GM19328 (cell line): ENCODE measurements around the gene SERAC1.

Source experiments
- ATAC-seq: cut with Tn5 transposase; IDR thresholded peaks from one replicate; pipeline ENCODE4 v1.9.1; 2021; ENCODE audit warnings: mild to moderate bottlenecking, moderate library complexity; ENCODE audit not compliant: unreplicated experiment

SERAC1 gene

DNA sequence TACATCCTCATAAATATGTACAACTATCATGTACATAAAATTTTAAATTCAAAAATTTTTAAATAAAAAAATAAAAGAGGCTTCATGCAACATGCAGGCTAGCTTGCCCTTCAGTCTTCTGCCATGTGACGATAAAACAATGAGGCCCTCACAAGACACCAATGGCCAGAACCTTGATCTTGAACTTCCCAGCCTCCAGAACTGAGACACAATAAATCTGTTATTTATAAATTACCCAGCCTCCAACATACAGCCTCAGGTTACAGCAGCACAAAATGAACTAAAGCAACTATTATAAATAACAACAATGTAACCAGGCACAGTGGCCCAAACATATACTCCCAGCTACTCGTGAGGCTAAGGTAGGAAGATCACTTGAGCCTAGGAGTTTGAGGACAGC lies 42.8 kb downstream of the SERAC1 start:
- ATAC-seq, result no peak

DNA sequence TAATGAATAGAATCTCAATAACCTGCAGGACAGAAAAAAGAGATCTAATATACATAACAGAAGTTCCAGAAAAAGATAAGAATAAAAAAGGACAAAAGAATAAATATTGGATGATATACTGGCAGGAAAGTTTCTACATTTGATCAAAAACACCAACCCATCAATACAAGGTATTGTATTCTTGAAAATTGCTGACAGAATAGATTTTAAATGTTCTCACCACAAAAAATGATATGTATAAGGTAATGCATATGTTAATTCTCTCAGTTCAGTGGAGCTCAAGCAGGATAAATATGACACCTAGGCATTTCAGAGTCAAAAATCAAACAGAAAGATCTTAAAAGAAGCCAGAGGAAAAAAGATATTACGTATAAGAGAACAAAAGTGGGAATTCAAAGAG lies 43.8 kb downstream of the SERAC1 start:
- ATAC-seq, result no peak

DNA sequence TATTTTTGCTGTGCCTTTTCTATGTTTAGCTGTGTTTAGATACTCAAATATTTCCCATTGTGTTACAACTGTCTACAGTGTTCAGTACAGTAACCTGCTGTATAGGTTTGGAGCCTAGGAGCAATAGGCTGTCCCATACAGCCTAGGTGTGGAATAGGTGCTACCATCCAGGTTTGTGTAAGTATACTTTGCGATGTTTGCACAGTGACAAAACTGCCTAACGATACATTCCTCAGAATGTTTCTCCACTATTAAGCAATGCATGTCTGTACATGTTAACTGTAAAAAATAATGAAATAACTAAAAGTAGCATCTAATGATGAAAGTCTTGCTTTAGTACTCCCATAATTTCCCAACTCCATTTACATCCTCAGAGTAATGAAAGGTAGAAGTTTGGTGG lies 46.0 kb downstream of the SERAC1 start:
- ATAC-seq, result no peak

DNA sequence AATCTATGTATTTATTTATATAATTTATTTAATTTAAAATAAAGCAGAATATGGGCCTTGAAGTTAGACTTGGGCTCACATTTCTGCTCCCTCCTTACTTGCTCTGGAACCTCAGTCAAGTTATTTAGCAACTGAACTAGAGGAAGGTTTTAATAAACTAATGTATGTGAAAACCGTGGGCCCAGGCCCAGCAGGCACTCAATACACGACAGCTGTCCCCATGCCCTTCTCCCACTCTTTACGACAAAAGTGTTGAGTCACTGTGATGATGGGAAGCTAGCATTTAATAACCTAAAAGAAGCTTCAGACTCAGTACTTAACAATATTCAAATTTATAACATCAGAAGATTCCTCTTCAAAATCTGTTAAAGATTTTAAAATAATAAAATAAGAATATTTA lies 46.7 kb downstream of the SERAC1 start:
- no peak for ATAC-seq

DNA sequence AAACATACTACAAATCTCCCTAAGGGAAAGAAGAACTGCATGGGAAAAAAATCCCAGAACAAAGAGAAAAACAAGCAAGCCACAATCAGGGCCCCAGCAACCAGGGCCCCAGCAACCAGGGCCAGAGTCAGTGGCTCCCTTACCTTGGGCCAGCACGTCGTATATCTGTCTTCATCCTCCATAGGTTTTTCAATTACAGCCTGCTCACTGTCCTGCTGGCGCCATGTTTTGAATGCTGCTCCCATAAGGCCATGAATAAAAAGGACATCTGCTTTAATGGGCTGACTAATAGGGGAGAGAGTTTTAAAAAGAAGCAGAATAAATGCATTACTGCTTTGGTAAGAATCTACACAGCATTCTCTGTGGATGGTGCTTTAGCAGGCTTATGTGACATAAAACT lies 49.2 kb downstream of the SERAC1 start:
- ATAC-seq, result no peak

DNA sequence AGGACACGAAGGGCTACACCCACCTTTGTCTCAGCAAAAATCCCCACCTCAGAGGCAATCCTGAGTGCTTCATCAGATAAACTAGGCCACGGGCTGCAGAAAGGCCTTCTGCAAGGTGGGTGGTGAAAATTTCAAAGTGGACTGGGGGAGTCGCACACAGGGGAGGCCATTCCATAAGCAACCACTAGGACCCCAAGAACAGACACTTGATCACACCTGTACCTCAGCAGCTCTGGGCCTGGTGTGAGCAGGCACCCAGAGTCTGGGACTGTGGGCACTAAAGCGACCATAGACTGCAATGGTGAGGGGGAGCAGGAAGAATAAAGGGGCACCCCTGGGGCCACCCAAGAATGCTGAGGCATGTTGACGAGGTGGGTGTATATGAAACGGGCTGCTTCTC lies 52.6 kb downstream of the SERAC1 start:
- ATAC-seq, result no peak

DNA sequence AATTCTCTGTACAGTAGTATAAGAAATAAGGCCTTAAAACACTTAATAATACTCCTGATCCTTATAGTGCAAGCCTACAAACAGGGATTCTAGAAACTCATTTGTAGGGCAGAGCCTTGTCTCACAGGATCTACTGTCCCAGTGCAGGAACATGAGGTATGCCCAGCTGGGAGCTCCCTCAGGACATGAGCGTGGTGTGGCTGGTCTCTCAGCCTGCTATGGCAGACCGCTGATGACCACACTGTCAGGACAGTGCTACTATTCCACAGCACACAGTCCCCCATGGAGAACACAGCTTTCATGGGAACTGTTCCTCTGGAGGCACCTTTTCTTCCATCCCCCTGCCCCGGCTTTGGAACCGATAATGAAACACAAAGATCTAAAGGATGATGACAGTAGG lies 53.0 kb downstream of the SERAC1 start:
- ATAC-seq, result no peak

DNA sequence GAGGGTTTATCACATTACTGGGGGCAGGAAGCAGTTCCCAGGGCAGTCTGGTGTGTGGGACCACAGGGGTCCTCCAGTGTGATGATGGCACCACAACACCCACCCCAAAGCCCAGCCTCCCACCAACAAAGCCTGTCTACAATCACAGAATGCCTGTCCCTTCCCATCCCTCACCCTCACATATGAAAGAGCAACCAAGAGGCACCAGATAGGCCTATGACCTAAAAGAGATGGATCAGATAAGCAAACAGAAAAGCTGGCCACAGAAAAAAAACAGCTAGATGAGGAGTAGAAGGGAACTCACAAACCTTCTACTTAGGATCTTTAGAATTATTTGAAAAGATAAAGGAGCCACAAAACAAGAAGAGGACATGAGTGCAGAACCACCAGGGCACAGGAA lies 54.3 kb downstream of the SERAC1 start:
- no peak for ATAC-seq

DNA sequence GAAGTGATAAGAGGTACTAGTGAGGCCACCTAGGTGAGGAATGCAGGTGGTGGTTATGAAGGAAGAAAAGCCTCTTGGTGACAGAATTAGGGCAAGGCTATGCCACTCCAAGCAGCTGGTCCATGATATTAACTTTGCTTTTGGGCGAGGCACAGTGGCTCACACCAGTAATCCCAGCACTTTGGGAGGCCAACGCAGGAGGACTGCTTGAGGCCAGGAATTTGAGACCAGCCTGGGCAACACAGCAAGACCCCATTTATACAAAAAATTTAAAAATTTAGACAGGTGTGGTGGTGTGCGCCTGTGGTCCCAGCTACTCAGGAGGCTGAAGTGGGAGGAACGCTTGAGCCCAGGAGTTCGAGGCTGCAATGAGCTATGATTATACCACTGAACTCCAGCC lies 56.1 kb downstream of the SERAC1 start:
- ATAC-seq, result no peak

DNA sequence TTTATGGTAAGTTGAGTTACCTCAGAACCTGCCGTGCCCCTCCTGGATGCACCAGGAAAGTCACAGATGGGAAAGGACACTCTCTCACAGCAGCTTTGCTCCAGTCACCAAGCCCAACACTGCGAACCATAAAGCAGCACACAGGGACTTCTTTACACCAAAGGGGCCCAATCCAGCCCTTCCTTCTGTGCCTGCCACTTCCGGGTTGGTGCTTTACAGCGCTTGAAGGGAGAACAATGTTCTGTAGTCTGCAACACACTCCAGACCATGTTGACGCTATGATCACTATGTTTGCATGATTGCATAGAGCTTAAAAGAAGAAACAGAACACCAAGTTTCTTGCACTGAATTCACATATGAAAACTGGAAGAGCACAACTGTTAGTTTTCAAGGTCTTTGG lies 57.1 kb downstream of the SERAC1 start:
- ATAC-seq, result no peak

DNA sequence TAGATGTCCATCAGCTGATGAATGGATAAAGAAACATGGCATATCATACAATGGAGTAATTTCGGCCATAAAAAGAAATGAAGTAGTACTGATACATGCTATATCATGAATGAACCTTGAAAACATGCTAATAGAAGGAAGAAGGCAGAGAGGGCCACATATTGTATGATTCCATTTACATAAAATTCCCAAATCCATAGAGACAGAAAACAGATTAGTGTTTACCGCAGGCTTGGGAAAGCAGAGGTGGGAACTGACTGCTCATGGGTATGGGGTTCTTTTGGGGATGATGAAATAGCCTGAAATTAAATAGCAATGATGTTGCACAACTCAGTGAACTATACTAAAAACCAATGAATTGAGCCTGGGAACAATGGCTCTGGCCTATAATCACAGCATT lies 58.3 kb downstream of the SERAC1 start:
- no peak for ATAC-seq

DNA sequence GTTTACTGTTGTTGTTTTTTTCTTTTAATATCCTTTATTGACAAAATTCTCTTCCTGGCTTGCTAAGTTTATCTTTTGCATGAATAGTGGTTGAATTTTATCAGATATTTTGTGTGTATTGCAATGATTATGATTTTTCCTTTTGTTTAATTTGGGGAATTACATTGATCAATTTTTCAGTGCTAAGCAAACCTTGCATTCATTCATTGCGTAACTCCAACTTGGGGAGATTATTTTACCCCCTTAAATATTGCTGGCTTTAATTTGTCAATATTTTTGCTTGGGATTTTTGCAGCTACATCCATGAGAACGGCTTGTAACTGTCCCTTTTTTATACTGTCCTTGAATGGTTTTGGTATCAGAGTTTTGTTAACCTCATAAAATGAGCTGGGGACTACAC lies 63.4 kb downstream of the SERAC1 start:
- ATAC-seq, result no peak

DNA sequence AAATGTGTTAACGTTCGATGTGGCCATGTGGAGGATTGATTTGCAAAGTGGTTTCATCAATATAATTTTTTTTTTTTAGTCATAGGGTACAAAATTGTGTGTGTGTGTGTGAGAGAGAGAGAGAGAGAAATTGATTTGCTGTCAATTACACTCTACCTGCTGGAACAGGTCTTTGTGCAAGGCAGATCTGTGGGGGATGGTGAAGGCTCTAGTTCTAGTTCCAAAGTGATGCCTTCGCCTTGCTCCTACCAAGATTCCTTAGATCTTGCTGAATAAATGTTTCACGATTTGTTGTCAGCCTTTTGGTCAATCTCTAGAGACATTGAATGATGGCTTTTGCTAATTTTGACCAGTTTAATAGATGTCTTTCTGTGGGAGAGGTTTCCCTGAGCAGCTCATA lies 64.8 kb downstream of the SERAC1 start:
- no peak for ATAC-seq

DNA sequence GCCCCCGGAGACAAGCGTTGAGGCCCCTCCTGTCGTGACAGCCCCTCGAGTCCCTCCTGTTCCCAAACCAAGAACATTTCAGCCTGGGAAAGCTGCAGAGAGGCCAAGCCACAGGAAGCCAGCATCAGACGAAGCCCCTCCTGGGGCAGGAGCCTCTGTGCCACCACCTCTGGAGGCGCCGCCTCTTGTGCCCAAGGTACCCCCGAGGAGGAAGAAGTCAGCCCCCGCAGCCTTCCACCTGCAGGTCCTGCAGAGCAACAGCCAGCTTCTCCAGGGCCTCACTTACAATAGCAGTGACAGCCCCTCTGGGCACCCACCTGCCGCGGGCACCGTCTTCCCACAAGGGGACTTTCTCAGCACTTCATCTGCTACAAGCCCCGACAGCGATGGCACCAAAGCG lies 72.4 kb downstream of the SERAC1 start:
- ATAC-seq, result no peak

DNA sequence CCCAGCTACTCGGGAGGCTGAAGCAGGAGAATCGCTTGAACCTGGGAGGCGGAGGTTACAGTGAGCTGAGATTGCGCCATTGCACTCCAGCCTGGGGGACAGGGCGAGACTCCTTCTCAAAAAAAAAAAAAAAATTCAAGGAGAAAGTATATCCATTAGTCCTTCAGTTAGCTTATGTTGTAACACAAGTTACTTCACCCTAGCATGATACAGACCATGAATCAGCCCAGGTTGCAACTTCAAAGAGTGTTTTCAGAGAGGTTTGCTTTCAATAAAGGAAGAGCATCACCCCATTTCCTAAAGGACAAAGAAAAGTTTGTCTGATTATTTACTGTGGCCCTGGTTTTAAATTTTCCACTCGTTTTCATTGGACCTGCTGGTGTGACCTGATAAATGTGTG lies 73.0 kb downstream of the SERAC1 start:
- ATAC-seq, result no peak

DNA sequence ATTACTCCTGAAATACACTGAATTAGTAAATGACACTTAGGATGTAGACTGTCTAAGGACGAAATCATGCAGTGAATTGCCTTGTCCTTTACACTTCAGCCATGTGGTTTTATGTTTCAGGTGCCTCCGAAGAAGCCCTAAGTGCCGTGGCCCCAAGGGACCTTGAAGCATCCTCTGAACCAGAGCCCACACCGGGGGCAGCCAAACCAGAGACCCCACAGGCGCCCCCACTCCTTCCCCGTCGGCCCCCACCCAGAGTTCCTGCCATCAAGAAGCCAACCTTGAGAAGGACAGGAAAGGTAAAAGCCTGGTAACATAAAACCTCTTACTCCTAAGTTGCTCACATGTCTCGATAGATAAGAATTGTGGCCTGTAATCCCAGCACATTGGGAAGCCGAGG lies 75.3 kb downstream of the SERAC1 start:
- no peak for ATAC-seq

DNA sequence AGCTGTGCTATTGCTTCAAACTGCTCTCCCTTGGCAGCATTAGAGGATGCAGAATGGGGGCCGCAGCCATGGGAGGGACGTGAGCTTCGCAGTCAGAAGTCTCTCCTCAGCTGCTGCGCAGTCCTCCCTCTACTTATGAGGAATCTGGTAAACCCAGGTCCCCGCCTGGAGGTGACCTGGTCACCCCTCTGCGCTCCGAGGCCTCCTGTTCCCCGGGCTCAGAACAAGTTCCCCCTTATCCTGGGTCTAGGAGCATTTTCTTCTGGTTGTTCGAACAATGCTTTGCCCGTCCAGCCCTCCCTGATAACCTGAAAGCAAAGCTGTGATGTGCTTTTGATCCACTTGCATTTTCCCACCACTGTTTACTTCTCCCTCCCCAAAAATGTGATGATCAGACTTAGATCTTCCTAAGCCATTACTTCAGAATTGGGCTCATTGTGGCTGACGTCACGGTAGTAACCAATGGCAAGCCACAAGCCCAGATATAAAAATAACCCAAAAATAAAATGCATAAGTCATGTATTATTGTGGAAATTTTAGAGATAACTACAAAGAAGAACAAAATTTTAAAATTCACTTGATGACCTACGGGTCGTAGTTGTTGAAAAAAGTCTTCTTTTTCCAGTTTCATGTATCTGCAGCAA lies 80.7 kb downstream of the SERAC1 start:
- ATAC-seq, result no peak

DNA sequence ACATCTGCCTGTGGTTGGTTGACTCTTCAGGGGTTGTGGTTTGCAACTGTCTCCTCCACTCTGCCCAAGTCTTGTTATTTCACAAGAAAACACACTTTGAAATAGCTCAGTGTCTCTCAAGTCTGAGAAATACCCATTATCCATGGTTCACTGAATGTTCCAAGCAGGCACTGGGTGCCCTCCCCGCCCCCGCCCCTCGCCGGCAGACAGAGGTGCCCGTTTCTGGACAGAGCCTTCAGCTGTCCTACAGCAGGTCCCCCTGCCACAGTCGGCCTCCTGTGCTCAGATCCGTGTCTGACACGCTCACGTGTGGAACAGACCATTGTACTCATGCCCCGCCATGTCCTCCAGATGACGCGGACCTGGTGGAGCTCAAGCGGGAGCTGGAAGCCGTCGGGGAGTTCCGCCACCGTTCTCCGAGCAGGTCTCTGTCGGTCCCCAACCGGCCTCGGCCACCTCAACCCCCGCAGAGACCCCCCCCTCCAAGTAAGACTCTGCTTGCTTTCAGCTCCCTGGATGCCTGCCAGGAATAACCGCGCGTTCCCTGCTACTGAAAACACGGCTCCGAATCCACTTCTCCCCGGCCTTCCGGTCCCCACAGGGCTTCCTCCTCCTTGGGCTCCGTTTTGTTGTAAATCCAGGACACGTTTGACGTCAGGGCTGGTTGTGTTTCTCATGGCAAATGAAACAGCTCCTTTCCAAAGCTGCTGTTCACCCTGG lies 81.4 kb downstream of the SERAC1 start:
- no peak for ATAC-seq

DNA sequence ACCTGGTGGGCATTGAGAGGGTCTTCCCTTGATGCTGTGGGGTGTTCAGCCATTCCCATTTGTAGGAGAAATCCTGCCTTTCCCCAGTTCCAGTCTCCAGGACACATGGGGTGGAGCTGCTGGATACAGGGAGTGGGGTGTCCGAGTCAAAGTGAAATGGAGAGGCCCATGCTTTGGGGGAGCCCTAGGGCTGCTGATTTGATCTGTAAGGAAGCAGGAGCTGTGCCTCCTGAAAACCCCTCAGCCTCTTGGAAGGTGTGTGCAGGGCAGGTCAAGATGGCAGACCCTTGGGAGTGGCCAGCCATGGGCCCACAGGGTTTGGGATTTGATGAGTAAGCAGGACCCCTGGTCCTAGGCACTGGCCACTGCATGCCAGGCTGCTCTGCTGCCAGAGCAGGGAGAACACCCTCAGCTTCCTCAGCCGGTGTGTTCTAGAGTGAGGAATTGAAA lies 82.0 kb downstream of the SERAC1 start:
- no peak for ATAC-seq

DNA sequence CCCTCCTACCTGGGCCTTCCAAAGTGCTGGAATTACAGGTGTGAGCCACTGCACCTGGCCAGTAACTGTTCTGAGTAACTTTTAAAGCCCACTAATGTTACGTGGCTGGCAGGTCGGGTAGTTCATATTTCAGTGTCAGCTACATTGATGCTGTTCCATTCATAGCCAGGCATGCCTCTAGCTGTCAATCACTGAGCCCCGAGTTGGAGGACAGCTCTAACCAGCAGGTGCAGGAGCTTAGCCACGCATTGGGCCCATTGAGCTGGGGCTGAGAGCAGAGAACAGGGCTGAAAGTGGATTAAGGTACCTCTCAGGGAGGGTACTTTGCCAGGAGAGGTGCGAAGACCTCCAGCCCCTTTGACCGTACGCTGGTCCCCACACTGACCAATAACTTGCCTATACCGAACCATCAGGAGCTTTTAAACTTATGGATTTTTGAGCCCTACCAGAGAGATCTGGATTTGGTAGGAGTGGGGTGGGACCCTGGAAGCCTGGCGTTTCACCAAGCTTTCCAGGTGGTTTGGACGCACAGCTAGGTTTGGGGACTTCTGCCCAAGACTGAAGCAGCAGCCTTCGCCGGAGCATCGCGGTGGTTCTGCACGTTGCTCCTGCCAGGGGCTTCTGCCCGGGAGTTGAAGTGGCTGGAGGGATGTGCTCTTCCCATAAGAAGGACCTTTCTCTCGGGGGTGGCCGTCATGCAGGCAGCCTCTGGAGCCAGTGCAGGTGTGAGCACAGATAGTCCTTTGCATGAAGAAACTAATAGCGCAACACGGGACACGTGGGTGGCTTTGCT lies 82.6 kb downstream of the SERAC1 start:
- no peak for ATAC-seq

DNA sequence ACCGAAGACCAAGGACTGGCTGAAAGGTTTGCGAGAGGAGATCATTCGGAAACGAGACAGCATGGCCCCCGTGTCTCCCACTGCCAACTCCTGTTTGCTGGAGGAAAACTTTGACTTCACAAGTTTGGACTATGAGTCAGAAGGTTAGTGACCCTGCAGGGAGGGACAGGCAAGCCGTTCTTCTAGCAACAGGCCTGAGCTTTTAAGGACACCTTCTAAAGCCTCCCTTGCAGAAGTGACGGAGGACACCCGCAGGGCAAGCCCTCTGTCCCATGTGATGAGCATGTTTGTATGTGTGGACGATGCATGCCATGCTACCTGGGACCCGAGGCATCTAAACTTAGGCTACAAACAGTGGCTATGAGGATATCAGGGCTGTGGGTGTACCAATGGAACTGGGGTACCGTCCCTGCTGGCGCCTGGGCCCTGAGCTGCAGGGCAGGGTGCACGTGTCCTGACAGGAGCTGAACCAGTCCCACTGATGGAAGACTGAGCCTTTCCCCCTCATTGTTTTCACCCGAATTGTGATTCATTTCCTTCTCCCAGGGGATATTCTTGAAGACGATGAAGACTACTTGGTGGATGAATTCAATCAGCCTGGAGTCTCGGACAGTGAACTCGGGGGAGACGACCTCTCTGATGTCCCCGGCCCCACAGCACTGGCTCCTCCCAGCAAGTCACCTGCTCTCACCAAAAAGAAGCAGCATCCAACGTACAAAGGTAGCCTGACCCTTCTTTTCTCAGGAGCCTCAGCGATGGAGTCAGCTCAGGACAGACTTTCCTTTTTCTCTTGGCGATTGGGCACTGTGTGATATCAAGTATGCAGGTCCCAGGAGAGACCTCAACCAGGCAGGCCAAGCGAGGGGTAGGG lies 84.4 kb downstream of the SERAC1 start:
- ATAC-seq, result no peak
